MM.1S (cell line): ENCODE measurements around the gene SH3PXD2B.

ENCODE experiments used
- DNase-seq: peaks from one replicate; pipeline ENCODE4 v3.0.0-alpha.2; 2015
- H2AFZ ChIP-seq: fragments of 300-600 bp; sonication (generic); 2 replicates; pipeline ENCODE4 v1.6.0; 2016; ENCODE audit warnings: antibody characterized with exemption, low read length
- H3F3A ChIP-seq: fragments of 300-600 bp; sonication (generic); 2 replicates; pipeline ENCODE4 v1.6.1; 2016; ENCODE audit warnings: mild to moderate bottlenecking, antibody characterized with exemption, low read length, moderate library complexity, mixed read lengths; ENCODE audit not compliant: insufficient read depth
- H3K27ac ChIP-seq: fragments of 300-600 bp; sonication (generic); 2 replicates; pipeline ENCODE4 v1.5.1; 2016; ENCODE audit warnings: mild to moderate bottlenecking, low read length
- H3K27me3 ChIP-seq: fragments of 300-600 bp; sonication (generic); replicated peaks from 2 replicates; pipeline ENCODE4 v1.6.0; 2016; ENCODE audit warnings: low read length; ENCODE audit not compliant: insufficient read depth
- H3K36me3 ChIP-seq: fragments of 300-600 bp; sonication (generic); replicated peaks from 2 replicates; pipeline ENCODE4 v1.6.1; 2016; ENCODE audit warnings: mild to moderate bottlenecking, low read length, mixed read lengths; ENCODE audit not compliant: insufficient read depth
- H3K4me1 ChIP-seq: fragments of 300-600 bp; sonication (generic); 2 replicates; pipeline ENCODE4 v1.6.1; 2016; ENCODE audit warnings: low read length, mixed read lengths
- H3K4me2 ChIP-seq: fragments of 300-600 bp; sonication (generic); 2 replicates; pipeline ENCODE4 v1.6.0; 2016; ENCODE audit warnings: low read depth, low read length
- H3K4me3 ChIP-seq: fragments of 300-600 bp; sonication (generic); 2 replicates; pipeline ENCODE4 v1.5.1; 2016; ENCODE audit warnings: low read length, mixed read lengths
- H3K79me2 ChIP-seq: fragments of 300-600 bp; sonication (generic); 2 replicates; pipeline ENCODE4 v1.6.1; 2016; ENCODE audit warnings: mixed run types, low read length, mixed read lengths
- H3K9ac ChIP-seq: fragments of 300-600 bp; sonication (generic); 2 replicates; pipeline ENCODE4 v1.6.1; 2016; ENCODE audit warnings: low read length, mixed read lengths
- H3K9me2 ChIP-seq: fragments of 300-600 bp; sonication (generic); replicated peaks from 2 replicates; pipeline ENCODE4 v1.6.1; 2016; ENCODE audit warnings: mild to moderate bottlenecking, low read length, mixed read lengths; ENCODE audit not compliant: insufficient read depth
- H3K9me3 ChIP-seq: fragments of 300-600 bp; sonication (generic); replicated peaks from 2 replicates; pipeline ENCODE4 v1.6.1; 2016; ENCODE audit warnings: mild to moderate bottlenecking, low read length, mixed read lengths; ENCODE audit not compliant: insufficient read depth
- H4K20me1 ChIP-seq: fragments of 300-600 bp; sonication (generic); 2 replicates; pipeline ENCODE4 v1.6.1; 2016; ENCODE audit warnings: mild to moderate bottlenecking, low read length, moderate library complexity, mixed read lengths; ENCODE audit not compliant: insufficient read depth
- EZH2 ChIP-seq: fragments of 300-600 bp; sonication (generic); optimal IDR thresholded peaks from 2 replicates; pipeline ENCODE3; 2017; ENCODE audit warnings: low read depth, mild to moderate bottlenecking, antibody characterized with exemption, low read length, mixed read lengths
- EZH2phosphoT487 ChIP-seq: fragments of 300-600 bp; sonication (generic); IDR thresholded peaks from 2 replicates; pipeline ENCODE4 v1.6.1; 2018; ENCODE audit warnings: antibody characterized with exemption, low read length
- TF ChIP-seq, protein P1 (sequence below): fragments of 300-600 bp; sonication (generic); IDR thresholded peaks from 2 replicates; pipeline ENCODE4 v1.5.1; 2016; ENCODE audit warnings: antibody characterized with exemption, low read length, mixed read lengths

SH3PXD2B gene

GRCh38 chr5:172456076-172456722, 1.9 kb upstream of the SH3PXD2B start:
- peaks cover 8% of the 10 kb centered on the region for H3K27me3 ChIP-seq
- H3K9ac ChIP-seq: no peak overlapping the region
- no peak overlapping the region for H3K4me2 ChIP-seq
- TF ChIP-seq EZH2 (no peak), EZH2phosphoT487 (no peak)
- TF ChIP-seq, protein P1, sequence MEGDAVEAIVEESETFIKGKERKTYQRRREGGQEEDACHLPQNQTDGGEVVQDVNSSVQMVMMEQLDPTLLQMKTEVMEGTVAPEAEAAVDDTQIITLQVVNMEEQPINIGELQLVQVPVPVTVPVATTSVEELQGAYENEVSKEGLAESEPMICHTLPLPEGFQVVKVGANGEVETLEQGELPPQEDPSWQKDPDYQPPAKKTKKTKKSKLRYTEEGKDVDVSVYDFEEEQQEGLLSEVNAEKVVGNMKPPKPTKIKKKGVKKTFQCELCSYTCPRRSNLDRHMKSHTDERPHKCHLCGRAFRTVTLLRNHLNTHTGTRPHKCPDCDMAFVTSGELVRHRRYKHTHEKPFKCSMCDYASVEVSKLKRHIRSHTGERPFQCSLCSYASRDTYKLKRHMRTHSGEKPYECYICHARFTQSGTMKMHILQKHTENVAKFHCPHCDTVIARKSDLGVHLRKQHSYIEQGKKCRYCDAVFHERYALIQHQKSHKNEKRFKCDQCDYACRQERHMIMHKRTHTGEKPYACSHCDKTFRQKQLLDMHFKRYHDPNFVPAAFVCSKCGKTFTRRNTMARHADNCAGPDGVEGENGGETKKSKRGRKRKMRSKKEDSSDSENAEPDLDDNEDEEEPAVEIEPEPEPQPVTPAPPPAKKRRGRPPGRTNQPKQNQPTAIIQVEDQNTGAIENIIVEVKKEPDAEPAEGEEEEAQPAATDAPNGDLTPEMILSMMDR: no peak
- DNase-seq: no peak
- H3F3A ChIP-seq: no peaks in the 10 kb centered on the region
- H3K9me3 ChIP-seq: no peaks in the 10 kb centered on the region
- H3K79me2 ChIP-seq: no peaks in the 10 kb centered on the region
- no peak overlapping the region for H3K4me3 ChIP-seq
- H3K27ac ChIP-seq: no peak overlapping the region
- H4K20me1 ChIP-seq: no peaks in the 10 kb centered on the region
- H2AFZ ChIP-seq: no peak overlapping the region
- H3K9me2 ChIP-seq: no peaks in the 10 kb centered on the region
- no peaks in the 10 kb centered on the region for H3K36me3 ChIP-seq
- no peaks in the 10 kb centered on the region; the same call in 1 of the 2 replicates for H3K4me1 ChIP-seq

DNA sequence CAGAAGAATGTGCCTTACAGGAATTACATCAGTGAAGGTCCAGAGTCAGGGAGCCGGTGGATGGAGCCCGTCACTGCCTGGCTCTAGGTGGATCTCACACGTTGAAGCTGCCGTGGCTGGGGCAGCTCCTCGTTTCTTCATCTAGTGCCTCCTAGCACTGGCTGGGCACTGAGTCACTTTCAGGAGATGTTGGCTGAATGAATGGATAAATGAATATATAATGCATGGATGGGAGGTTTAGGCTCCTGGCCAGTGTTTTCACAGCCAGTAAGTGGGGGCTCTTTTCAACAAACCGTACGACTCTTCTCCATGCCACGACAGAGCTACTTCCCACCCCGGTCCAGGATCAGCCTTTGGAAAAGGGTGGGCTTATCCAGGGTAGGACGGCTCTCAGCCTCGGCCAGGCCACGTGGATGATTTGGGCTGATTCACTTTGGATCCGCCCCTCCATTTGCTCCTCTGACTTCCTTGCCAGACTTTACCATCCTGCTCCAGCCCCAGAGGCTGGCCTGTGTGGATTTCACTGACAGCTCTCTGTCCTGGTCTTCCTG, 1.3 kb upstream of the SH3PXD2B start:
- Histone ChIP-seq H3K36me3 (no peaks in the 10 kb centered on the region), H3K4me2 (no peak overlapping the region), H3K9me3 (no peaks in the 10 kb centered on the region), H3K4me1 (no peaks in the 10 kb centered on the region), H3K4me3 (no peak overlapping the region), H3F3A (no peaks in the 10 kb centered on the region), H3K79me2 (no peaks in the 10 kb centered on the region), H3K9me2 (no peaks in the 10 kb centered on the region), H3K27ac (no peak overlapping the region), H2AFZ (no peak overlapping the region), H3K27me3 (peaks cover 8% of the 10 kb centered on the region), H3K9ac (no peak overlapping the region), H4K20me1 (no peaks in the 10 kb centered on the region)
- DNase-seq: no peak
- TF ChIP-seq EZH2 (no peak), EZH2phosphoT487 (no peak)
- TF ChIP-seq, protein P1: no peak

DNA sequence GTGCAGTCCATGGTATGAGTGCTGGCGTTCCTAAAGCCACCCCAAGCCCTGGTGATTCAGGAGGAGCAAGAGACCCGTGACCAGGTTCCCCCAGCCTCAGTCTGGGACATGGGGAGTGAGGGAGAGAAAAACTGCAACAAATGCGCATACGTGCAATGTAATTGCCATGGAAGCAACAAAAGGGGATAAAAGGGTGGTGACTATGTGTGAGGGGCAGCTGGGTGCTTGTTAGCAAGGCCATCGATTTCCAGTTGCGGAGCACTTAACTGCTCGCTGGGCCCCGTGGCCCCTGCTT, 709 bp upstream of the SH3PXD2B start:
- Histone ChIP-seq H3K9ac (no peak overlapping the region), H4K20me1 (no peaks in the 10 kb centered on the region), H3K9me2 (no peaks in the 10 kb centered on the region), H3K4me1 (no peaks in the 10 kb centered on the region), H3K36me3 (no peaks in the 10 kb centered on the region), H3K9me3 (no peaks in the 10 kb centered on the region), H3K79me2 (no peaks in the 10 kb centered on the region), H2AFZ (peak overlapping the region; percentile 57; the same call in 1 of the 2 replicates), H3K27me3 (peaks cover 8% of the 10 kb centered on the region), H3K4me2 (peak overlapping the region; percentile 81), H3K27ac (no peak overlapping the region), H3F3A (no peaks in the 10 kb centered on the region), H3K4me3 (peak overlapping the region; percentile 61; the same call in 1 of the 2 replicates)
- TF ChIP-seq EZH2: no peak
- TF ChIP-seq, protein P1: no peak
- TF ChIP-seq EZH2phosphoT487: no peak
- no peak for DNase-seq
